Thyroid gland (tissue), 4 donors: ENCODE results near the gene CACUL1.

Experiments
- CTCF ChIP-seq, 6 experiments: fragments of 200-600 bp in 3 of 6; fragments of 450-650 bp in 3 of 6; sonication (generic) in 3 of 6; IDR thresholded peaks; one replicate each; pipeline ENCODE4 v1.5.1; 2016 to 2019; ENCODE audit warnings: antibody characterized with exemption in 6 of 6, mild to moderate bottlenecking in 2 of 6, inconsistent platforms in 1 of 6, moderate library complexity in 1 of 6
- POLR2A ChIP-seq, 2 donors: fragments of 450-650 bp; IDR thresholded peaks; one replicate each; pipeline ENCODE4 v1.6.1; 2017; ENCODE audit warnings: antibody characterized with exemption in 2 of 2, mild to moderate bottlenecking in 2 of 2, moderate library complexity in 1 of 2

GRCh38 chr10:118672766-118673715, 81.7 kb downstream of the CACUL1 start:
- TF ChIP-seq POLR2A (IDR thresholded peaks at IDR 0.05), result no peak
- no peak for TF ChIP-seq CTCF (IDR thresholded peaks at IDR 0.05)
